ENCODE data around the gene TMBIM1.
A peak's percentile ranks its signal among the peaks of the same experiment; 100 is the strongest.
"Not testable (repeated sequence)": the region's sequence is repeated elsewhere in the genome, so short reads cannot be mapped to it uniquely, and the experiment has no call there.

The TMBIM1 gene

GRCh38 chr2:218290316-218291261 is 1.7 kb downstream of the TMBIM1 start:
- peak in 1 of 2 donors; percentile 17 for DNase-seq

GRCh38 chr2:218289639-218290315 is 2.5 kb downstream of the TMBIM1 start:
- no peak for DNase-seq

GRCh38 chr2:218286570-218287459 is 5.5 kb downstream of the TMBIM1 start:
- DNase-seq = peak; percentile 74 to 97

- DNase-seq = no peak
These were observed 6.7 kb downstream of the TMBIM1 start for GRCh38 chr2:218285604-218286003.

GRCh38 chr2:218284106-218284811 is 8.0 kb downstream of the TMBIM1 start:
- no peak for DNase-seq

- no peak for DNase-seq
These were observed 9.9 kb downstream of the TMBIM1 start for GRCh38 chr2:218282173-218282991.

GRCh38 chr2:218281449-218281848 is 10.9 kb downstream of the TMBIM1 start:
- DNase-seq = no peak

- DNase-seq = no peak
These were observed 11.9 kb downstream of the TMBIM1 start for GRCh38 chr2:218280260-218280870.

GRCh38 chr2:218278531-218279360 is 13.6 kb downstream of the TMBIM1 start:
- DNase-seq = no peak

GRCh38 chr2:218277921-218278320 is 14.4 kb downstream of the TMBIM1 start:
- no peak for DNase-seq

- DNase-seq = no peak
These were observed 15.1 kb downstream of the TMBIM1 start for GRCh38 chr2:218276986-218277755.

- no peak for DNase-seq
These were observed 16.8 kb downstream of the TMBIM1 start for GRCh38 chr2:218275371-218276072.

GRCh38 chr2:218274586-218274985 is 17.7 kb downstream of the TMBIM1 start:
- DNase-seq = no peak

GRCh38 chr2:218273908-218274249 is 18.4 kb downstream of the TMBIM1 start:
- no peak for DNase-seq

- DNase-seq = not testable (repeated sequence)
These were observed 18.9 kb downstream of the TMBIM1 start for GRCh38 chr2:218273214-218273907.

GRCh38 chr2:218272531-218273212 is 19.6 kb downstream of the TMBIM1 start:
- DNase-seq = peak; percentile 53 to 71

- DNase-seq = no peak
These were observed 20.3 kb downstream of the TMBIM1 start for GRCh38 chr2:218271865-218272530.
